Muscle of back (tissue), 11 donors: ENCODE results near the gene SOX5. TPM values are rescaled to one million over a fixed set of nuclear protein-coding genes. Genes with fewer than 3 reads are reported as not detected.
"Not testable (repeated sequence)": the region's sequence is repeated elsewhere in the genome, so short reads cannot be mapped to it uniquely, and the experiment has no call there.

ENCODE experiments used
- DNase-seq, 3 donors: peaks; one replicate each; pipeline versions ENCODE4 v3.0.0 to v3.0.0-alpha.2; 2013
- polyA plus RNA-seq, 10 donors: library from polyadenylated mRNA; unstranded; fragments of 120-200 nt; gene quantifications; one replicate each; pipeline ENCODE4 v1.2.1, GENCODE V29; 2013; ENCODE audit not compliant: insufficient read length in 10 of 10

SOX5 gene
- polyA plus RNA-seq, 10 donors = 1.6 to 3.1 (median 2.6) TPM

GRCh38 chr12:23548742-23549141 lies 400.7 kb downstream of the SOX5 start:
- DNase-seq = no peak

GRCh38 chr12:23546756-23547155 lies 402.7 kb downstream of the SOX5 start:
- no peak for DNase-seq

GRCh38 chr12:23543767-23544166 lies 405.7 kb downstream of the SOX5 start:
- DNase-seq = no peak

GRCh38 chr12:23542187-23542586 lies 407.3 kb downstream of the SOX5 start:
- DNase-seq = no peak

GRCh38 chr12:23540572-23540971 lies 408.9 kb downstream of the SOX5 start:
- DNase-seq = no peak

GRCh38 chr12:23536293-23536692 lies 413.2 kb downstream of the SOX5 start:
- DNase-seq = no peak

GRCh38 chr12:23535441-23535840 lies 414.0 kb downstream of the SOX5 start:
- DNase-seq = no peak

GRCh38 chr12:23534196-23534595 lies 415.3 kb downstream of the SOX5 start:
- DNase-seq = no peak

GRCh38 chr12:23533699-23534098 lies 415.8 kb downstream of the SOX5 start:
- no peak for DNase-seq

GRCh38 chr12:23533265-23533664 lies 416.2 kb downstream of the SOX5 start:
- DNase-seq = no peak

- no peak for DNase-seq
Observed at GRCh38 chr12:23528316-23528715, 421.2 kb downstream of the SOX5 start.

- DNase-seq = no peak
Observed at GRCh38 chr12:23525450-23526072, 423.9 kb downstream of the SOX5 start.

GRCh38 chr12:23523339-23523738 lies 426.1 kb downstream of the SOX5 start:
- DNase-seq = no peak

GRCh38 chr12:23519444-23519843 lies 430.0 kb downstream of the SOX5 start:
- not testable (repeated sequence) for DNase-seq

GRCh38 chr12:23515785-23516184 lies 433.7 kb downstream of the SOX5 start:
- DNase-seq = not testable (repeated sequence)

GRCh38 chr12:23510484-23510883 lies 439.0 kb downstream of the SOX5 start:
- DNase-seq = no peak

GRCh38 chr12:23509832-23510231 lies 439.6 kb downstream of the SOX5 start:
- DNase-seq = not testable (repeated sequence)

GRCh38 chr12:23507785-23508184 lies 441.7 kb downstream of the SOX5 start:
- not testable (repeated sequence) for DNase-seq

- not testable (repeated sequence) for DNase-seq
Observed at GRCh38 chr12:23505736-23506135, 443.7 kb downstream of the SOX5 start.

GRCh38 chr12:23504641-23505399 lies 444.6 kb downstream of the SOX5 start:
- no peak for DNase-seq

- DNase-seq = no peak
Observed at GRCh38 chr12:23504043-23504442, 445.4 kb downstream of the SOX5 start.

GRCh38 chr12:23503544-23503943 lies 445.9 kb downstream of the SOX5 start:
- no peak for DNase-seq

GRCh38 chr12:23502259-23502658 lies 447.2 kb downstream of the SOX5 start:
- no peak for DNase-seq

- DNase-seq = no peak
Observed at GRCh38 chr12:23495472-23495871, 454.0 kb downstream of the SOX5 start.
